NCI-H2029 treated with DMSO at 0.1 percent for 48 hours (cell line): ENCODE measurements around the gene SLC6A18.

Experiments
- DNase-seq: peaks from one replicate; lab custom pipeline; 2025; lab: John Stamatoyannopoulos, UW

Gene SLC6A18

DNA sequence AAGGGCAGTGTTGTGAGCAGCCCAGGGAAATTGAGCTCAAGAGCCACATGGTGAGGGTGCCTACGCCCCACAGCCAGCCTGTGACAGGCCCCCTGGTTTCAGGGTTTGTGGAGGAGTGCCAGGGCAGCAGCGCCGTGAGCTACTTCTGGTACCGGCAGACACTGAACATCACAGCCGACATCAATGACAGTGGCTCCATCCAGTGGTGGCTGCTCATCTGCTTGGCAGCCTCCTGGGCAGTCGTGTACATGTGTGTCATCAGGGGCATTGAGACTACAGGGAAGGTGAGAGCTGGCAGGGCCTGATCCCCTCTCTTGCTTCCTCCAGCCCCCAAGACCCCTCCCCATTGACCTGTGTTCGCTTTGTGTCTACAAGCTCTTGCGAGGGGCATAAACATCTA, 10.2 kb downstream of the SLC6A18 start:
- DNase-seq: no peak

DNA sequence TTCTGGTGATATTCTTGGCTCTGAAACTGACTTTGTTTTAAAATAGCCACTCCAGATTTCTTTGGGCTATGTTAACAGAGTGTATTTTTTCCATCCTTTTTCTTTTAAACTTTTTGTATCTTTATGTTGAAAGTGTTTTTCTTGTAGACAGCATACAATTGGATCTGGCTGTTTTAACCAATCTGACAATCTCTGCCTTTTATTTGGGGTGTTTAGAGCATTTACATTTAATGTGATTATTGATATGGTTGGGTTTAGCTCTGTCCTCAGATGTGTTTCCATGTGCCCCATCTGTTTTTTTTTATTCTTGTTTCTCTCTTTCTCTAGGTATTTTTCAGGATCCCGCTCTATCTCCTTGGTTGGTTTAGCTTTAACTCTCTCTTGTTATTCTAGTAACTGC, 10.7 kb downstream of the SLC6A18 start:
- DNase-seq: no peak

DNA sequence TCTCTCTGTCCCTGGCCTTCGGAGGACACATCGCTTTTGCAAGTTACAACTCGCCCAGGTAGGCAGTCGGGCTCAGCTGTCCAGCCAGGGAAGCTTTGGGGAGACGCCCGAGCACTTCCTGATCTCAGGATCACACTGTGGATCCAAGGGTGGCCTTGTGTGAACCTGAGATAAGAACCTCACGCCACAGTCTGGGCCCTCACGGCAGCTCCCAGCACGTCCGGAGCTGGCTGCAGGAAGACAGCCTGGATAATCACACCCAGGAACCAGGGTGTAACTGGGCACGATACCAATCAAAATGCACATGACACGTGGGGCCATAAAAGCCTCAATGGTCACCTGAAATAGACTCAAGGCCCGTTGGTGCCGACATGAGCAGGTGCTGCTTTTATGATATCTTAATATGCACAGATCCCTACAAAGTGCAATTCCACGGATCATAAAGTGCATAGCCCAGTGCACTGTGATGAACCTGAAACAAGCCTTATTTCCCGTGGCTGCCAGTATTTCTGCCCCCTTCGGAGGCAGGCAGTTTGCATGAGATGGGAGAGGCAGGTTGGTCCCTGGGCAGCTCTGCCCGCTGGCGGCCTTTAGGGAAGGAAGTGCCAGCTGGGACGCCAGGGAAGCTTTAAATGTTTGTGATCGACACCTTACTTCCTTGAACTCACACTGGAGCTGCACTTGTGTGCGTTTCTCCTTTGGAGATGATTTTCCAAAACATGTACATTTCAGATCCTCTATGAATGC, 14.5 kb downstream of the SLC6A18 start:
- no peak for DNase-seq

- no peak for DNase-seq
These were observed 15.5 kb downstream of the SLC6A18 start for GRCh38 chr5:1240496-1241260.

DNA sequence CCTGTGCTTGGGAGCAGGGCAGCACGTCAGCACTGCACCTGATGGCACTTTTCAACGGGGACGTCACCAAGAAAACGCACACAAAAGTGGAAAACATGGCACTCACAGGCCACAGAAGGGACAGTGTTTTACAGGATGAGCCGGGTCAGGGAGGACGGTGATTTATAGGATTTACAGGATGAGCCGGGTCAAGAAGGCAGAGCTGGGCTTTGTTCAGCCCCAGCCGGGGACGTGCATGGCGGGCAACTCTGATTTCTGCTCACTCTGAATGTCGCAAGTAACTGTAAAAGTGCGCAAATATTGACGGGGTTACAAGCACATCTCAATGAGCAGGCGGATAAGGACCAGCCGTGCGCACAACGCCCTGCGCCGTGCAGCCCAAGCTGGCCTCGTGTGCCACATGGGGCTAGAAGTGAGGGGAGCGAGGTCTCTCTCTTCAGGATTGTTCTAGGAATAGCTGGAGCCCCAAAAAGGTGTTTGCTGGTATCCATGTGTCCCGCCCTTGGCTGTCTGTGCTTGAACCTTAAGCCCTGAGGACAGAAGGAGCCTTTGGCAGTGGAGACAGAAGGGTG, 16.4 kb downstream of the SLC6A18 start:
- DNase-seq: no peak

DNA sequence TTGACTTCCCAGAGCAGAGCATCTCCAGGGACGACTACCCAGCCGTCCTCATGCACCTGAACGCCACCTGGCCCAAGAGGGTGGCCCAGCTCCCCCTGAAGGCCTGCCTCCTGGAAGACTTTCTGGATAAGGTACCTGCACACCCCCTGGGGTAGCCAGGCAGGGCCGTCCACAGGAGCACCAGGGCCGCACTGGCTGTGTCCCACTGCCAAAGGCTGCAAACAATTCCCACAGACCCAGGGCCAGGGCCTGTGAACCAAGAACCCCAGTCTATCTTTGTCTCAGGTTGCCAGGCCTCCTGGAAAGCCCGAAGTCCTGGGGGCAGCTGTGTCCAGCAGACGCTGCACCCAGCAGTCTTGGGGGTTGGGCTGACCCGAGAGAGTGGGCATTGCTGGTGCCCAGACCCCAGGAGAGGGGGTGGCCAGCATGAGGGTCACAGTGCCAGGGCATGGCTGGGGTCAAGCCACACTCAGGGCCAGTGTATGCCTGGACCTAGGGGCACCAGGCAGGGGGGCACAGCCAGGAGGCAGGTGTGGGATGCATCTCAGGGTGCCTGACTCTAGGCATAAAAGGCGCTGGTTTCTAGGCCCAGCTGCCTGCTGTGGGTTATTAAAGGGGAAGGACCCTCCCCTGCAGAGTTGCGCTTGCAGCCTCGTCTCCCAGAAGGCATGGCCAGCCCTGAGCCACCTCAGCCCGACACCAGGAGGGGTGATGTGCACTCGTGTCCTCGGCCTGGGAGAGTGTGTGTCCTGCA, 17.7 kb downstream of the SLC6A18 start:
- no peak for DNase-seq

DNA sequence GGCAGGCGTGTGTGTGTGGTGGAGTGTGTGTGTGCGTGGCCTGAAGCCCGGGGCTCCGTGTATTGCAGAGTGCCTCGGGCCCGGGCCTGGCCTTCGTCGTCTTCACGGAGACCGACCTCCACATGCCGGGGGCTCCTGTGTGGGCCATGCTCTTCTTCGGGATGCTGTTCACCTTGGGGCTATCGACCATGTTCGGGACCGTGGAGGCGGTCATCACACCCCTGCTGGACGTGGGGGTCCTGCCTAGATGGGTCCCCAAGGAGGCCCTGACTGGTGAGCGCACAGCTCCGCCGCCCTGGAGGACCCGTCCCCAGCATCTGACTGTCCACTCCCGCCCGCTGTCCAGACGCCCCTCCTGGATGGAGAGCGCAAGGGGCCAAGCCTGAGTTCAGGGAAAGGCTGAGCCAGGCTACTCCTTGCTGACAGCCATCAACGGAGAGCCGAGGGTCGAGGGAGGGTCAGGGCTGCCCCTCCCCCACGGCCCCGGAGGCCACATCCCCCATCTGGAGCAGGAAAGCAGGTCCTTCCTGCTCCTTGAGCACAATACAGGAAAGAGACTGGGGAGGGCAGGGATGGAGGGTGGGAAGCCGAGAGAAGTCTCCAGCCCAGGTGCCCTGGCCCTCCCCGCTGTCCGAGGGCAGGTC, 18.4 kb downstream of the SLC6A18 start:
- DNase-seq: no peak

DNA sequence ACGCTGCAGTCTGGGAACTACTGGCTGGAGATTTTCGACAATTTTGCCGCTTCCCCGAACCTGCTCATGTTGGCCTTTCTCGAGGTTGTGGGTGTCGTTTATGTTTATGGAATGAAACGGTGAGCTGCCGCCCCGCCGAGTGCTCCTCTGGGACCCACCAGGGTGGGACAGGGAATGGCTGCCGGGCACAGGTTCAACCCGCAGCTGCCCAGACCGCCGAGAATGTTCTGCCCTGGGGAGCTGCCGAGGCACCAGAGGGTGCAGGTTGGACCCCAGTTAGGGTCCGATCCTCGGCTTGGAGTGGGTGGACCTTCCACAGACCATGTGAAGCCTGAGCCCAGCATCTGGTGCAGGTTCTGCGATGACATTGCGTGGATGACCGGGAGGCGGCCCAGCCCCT, 19.1 kb downstream of the SLC6A18 start:
- no peak for DNase-seq

- no peak for DNase-seq
These were observed 19.8 kb downstream of the SLC6A18 start for GRCh38 chr5:1244976-1245375.

GRCh38 chr5:1245905-1246576, 20.9 kb downstream of the SLC6A18 start:
- DNase-seq: no peak

GRCh38 chr5:1246711-1247431, 21.7 kb downstream of the SLC6A18 start:
- peak; percentile 23 for DNase-seq

- no peak for DNase-seq
These were observed 22.6 kb downstream of the SLC6A18 start for GRCh38 chr5:1247811-1248210.

DNA sequence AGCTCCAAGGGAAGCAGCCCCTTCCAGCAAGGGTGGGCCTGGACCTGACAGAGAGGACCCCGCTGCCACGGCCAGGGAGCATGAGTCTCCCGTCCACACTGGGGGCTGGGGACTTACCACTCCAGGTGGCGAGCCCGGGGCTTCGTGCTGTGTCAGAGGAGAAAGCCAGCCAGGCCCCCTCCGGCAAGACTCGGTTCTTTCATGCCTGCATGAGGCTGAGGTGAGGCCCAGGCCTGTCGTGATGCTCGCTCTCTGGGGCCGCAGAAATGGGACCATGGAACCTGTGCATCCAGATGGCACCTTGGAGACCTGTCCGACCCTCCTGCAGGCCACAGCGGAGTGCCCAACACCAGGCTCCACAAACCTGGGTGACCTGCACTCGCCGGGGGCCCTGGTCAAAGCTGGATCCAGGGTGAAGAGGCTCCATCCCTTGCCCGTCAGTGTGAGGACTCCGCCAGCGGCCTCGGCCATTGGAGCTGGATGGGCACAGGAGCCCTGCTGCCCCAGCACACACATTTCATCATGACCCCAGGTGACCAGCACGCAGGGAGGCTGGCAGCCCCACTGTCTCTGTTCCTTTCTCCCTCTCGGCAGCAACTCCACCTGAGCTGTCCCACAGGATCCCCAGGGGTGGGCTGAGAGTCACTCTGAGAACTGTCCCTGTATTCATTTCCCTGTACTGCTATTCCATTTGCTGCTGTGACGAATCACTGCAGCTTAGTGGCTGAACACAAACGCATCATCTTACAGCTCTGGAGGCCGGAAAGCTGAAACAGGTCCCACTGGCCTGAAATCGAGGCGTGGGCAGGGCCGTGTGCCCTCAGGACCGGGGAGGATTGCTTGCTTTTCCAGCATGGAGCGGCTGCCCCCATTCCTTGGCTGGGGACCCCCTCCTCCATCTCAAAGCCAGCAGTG, 24.4 kb downstream of the SLC6A18 start:
- no peak for DNase-seq

DNA sequence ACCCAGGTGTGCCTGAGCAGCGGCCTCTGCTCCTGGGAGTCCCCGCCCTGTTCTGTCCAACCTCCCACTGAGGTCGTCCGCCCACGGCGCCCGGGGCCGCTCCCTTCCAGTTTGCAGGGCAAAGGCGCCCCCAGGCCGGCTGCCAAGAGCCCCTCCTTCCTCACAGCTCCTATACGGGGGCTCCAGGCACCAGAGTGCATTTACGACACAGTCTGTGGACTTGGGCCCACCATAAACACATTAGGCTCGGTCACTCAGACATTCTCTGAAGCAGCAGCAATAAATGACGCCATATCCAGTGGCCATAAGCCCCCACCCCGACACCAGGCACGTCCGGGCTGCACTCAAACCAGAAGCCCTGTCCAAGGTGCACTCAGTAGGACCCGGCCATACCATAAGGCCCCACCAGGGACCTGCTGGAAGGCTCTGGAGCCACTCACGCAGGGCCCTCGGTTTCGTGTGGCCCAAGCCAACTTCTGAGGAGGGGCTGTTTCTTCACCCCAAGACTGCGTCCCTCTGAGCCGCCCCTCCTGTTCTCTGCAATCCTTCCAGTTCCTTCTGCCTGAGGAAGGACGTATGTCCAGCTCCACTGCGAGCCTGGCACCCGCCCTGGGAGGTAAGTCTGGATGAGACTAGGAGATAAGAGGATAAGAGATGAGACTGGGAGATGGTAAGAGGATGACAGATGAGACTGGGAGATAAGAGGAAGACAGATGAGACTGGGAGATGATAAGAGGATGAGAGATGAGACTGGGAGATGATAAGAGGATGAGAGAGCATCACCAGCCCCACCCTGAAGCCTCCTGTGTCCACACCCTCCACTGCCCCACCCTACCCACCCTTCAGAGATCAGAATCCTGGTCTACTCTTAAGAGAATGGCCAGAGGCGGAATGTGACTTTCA, 26.7 kb downstream of the SLC6A18 start:
- no peak for DNase-seq

DNA sequence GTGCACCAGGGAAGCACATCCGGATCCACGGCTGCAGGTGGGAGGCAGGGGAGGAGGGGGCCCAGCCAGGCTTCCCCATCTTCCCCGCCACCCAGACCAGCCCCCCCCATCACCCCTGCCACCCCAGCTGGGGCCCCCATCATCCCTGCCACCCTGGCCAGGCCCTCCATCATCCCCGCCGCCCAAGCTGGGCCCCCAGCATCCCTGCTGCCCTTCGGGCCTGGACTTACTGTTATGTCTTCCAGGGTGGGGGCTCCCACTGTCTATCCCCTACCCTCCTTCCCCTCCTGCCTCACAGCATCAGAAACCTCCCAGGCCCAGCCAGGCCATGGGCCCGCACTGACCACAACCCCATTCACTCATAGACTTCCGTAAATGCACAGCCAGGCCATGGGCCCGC, 27.5 kb downstream of the SLC6A18 start:
- DNase-seq: no peak

DNA sequence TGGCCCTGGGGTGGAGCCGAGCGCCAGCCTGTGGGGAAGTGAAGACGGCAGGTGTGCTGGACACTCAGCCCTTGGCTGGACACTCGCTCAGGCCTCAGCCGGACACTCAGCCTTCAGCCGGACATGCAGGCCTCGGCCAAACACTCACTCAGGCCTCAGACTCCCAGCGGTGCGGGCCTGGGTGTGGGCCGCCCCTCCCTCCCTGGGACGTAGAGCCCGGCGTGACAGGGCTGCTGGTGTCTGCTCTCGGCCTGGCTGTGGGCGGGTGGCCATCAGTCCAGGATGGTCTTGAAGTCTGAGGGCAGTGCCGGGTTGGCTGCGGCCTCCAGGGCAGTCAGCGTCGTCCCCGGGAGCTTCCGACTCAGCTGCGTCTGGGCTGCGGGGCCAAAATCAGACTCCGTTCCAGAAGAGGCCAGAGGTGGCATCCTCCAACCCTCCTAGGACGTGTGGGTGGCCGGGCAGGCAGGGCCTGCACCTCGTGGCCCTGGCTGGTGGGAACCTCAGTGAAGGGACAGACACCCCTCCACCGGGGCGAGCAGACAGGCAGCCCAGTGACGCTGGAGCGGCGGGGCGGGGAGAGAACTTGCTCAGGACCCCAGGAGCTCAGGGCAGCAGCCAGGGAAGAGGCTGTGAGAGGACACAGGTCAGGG, 28.4 kb downstream of the SLC6A18 start:
- no peak for DNase-seq

DNA sequence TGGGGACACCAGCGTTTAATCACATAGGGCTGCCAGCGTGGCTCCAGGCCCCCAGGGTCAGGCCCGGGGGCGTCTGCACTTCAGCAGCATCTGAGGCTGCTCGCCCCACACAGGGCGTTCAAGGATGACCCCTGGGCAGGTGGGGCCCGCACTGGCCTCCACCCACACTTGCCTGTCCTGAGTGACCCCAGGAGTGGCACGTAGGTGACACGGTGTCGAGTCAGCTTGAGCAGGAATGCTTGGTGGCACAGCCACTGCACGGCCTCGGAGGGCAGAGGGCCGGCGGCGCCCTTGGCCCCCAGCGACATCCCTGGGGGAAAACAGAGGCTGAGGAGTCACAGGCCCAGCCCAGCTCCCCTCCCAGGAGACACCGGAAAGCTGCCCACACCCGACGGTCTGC, 29.0 kb downstream of the SLC6A18 start:
- DNase-seq: no peak

- no peak for DNase-seq
These were observed 29.9 kb downstream of the SLC6A18 start for GRCh38 chr5:1255081-1255561.
